Astrocyte (in vitro differentiated cells and primary cell): Measurements from ENCODE around the gene CNTNAP4. TPM values are rescaled to one million over a fixed set of nuclear protein-coding genes. Genes with fewer than 3 reads are reported as not detected.

Experiments
- DNase-seq: peaks from one replicate; pipeline ENCODE4 v3.0.0-alpha.2; 2010; ENCODE audit warnings: low read depth
- FAIRE-seq: peaks from 2 replicates; lab custom pipeline; 2011; peaks lifted over from hg19 to GRCh38; lab: Jason Lieb, UNC
- H2AFZ ChIP-seq: 2 replicates; pipeline ENCODE4 v1.6.0; 2012; ENCODE audit warnings: low read depth, low read length, inconsistent platforms
- H3K27ac ChIP-seq: 2 replicates; pipeline ENCODE4 v1.5.1; 2011; ENCODE audit warnings: low read depth, low read length, inconsistent platforms
- H3K27me3 ChIP-seq: 2 replicates; pipeline ENCODE4 v1.6.0; 2011; ENCODE audit warnings: low read length, inconsistent platforms; ENCODE audit not compliant: insufficient read depth
- H3K36me3 ChIP-seq: 2 replicates; pipeline ENCODE4 v1.5.1; 2011; ENCODE audit warnings: low read length, inconsistent platforms; ENCODE audit not compliant: insufficient read depth
- H3K4me1 ChIP-seq: 2 replicates; pipeline ENCODE4 v1.5.1; 2011; ENCODE audit warnings: low read length, inconsistent platforms; ENCODE audit not compliant: insufficient read depth
- H3K4me2 ChIP-seq: 2 replicates; pipeline ENCODE4 v1.6.0; 2012; ENCODE audit warnings: low read length, inconsistent platforms
- H3K4me3 ChIP-seq: 2 replicates; pipeline ENCODE4 v1.5.1; 2011; ENCODE audit warnings: low read depth, mild to moderate bottlenecking, low read length, inconsistent platforms; ENCODE audit not compliant: insufficient read depth
- H3K79me2 ChIP-seq: 2 replicates; pipeline ENCODE4 v1.6.0; 2012; ENCODE audit warnings: mild to moderate bottlenecking, low read length, inconsistent platforms; ENCODE audit not compliant: insufficient read depth
- H3K9ac ChIP-seq: 2 replicates; pipeline ENCODE4 v1.6.0; 2012; ENCODE audit warnings: mild to moderate bottlenecking, low read length, inconsistent platforms
- H3K9me3 ChIP-seq: 2 replicates; pipeline ENCODE4 v1.5.1; 2012; ENCODE audit warnings: low read depth, mild to moderate bottlenecking, low read length, inconsistent platforms; ENCODE audit not compliant: insufficient read depth
- H4K20me1 ChIP-seq: 2 replicates; pipeline ENCODE4 v1.6.0; 2012; ENCODE audit warnings: low read length, inconsistent platforms; ENCODE audit not compliant: insufficient read depth
- H3K27ac Mint-ChIP-seq: one replicate; pipeline ENCODE4 v1.8.0; 2021; ENCODE audit warnings: mild to moderate bottlenecking, mixed read lengths; ENCODE audit not compliant: unreplicated experiment
- H3K27me3 Mint-ChIP-seq: one replicate; pipeline ENCODE4 v1.8.0; 2021; ENCODE audit warnings: low read depth, mixed read lengths; ENCODE audit not compliant: unreplicated experiment
- H3K36me3 Mint-ChIP-seq: one replicate; pipeline ENCODE4 v1.8.0; 2021; ENCODE audit warnings: low read depth, mixed read lengths; ENCODE audit not compliant: unreplicated experiment
- H3K4me1 Mint-ChIP-seq: one replicate; pipeline ENCODE4 v1.8.0; 2021; ENCODE audit warnings: low read depth, mixed read lengths; ENCODE audit not compliant: unreplicated experiment
- H3K4me3 Mint-ChIP-seq: one replicate; pipeline ENCODE4 v1.8.0; 2021; ENCODE audit warnings: mild to moderate bottlenecking, moderate library complexity, mixed read lengths; ENCODE audit not compliant: unreplicated experiment
- H3K9me3 Mint-ChIP-seq: one replicate; pipeline ENCODE4 v1.8.0; 2021; ENCODE audit warnings: mild to moderate bottlenecking, mixed read lengths; ENCODE audit not compliant: unreplicated experiment
- CTCF ChIP-seq: IDR thresholded peaks from 2 replicates; pipeline ENCODE4 v1.5.1; 2011; ENCODE audit warnings: low read depth, mild to moderate bottlenecking, inconsistent platforms, low read length, moderate library complexity; ENCODE audit not compliant: insufficient read depth
- EZH2 ChIP-seq: IDR thresholded peaks from 2 replicates; pipeline ENCODE4 v1.6.1; 2012; ENCODE audit warnings: mild to moderate bottlenecking, low read length, inconsistent platforms; ENCODE audit not compliant: insufficient read depth
- total RNA-seq: library from RNA; stranded (reverse); gene quantifications from 2 replicates; pipeline ENCODE4 v1.2.1, GENCODE V29; 2021

CNTNAP4 gene
- total RNA-seq, 1 donor from 2014 or later, result not detected

GRCh38 chr16:76574651-76575050 lies 297.4 kb downstream of the CNTNAP4 start:
- H3K27ac ChIP-seq, result no peak overlapping the region
- H4K20me1 ChIP-seq, result no peaks in the 10 kb centered on the region
- Mint-ChIP-seq H3K9me3 (peaks cover 5% of the 10 kb centered on the region), H3K27me3 (no peaks in the 10 kb centered on the region), H3K36me3 (no peaks in the 10 kb centered on the region), H3K4me1 (no peaks in the 10 kb centered on the region), H3K4me3 (no peak overlapping the region), H3K27ac (no peak overlapping the region)
- no peak overlapping the region for H3K4me3 ChIP-seq
- H3K79me2 ChIP-seq, result no peaks in the 10 kb centered on the region
- FAIRE-seq (no peak), DNase-seq (no peak)
- TF ChIP-seq EZH2 (no peak), CTCF (no peak)
- H3K9ac ChIP-seq, result no peak overlapping the region
- no peak overlapping the region for H2AFZ ChIP-seq
- no peaks in the 10 kb centered on the region for H3K4me1 ChIP-seq
- no peaks in the 10 kb centered on the region for H3K9me3 ChIP-seq
- H3K36me3 ChIP-seq, result no peaks in the 10 kb centered on the region
- H3K27me3 ChIP-seq, result no peaks in the 10 kb centered on the region
- H3K4me2 ChIP-seq, result no peak overlapping the region

DNA sequence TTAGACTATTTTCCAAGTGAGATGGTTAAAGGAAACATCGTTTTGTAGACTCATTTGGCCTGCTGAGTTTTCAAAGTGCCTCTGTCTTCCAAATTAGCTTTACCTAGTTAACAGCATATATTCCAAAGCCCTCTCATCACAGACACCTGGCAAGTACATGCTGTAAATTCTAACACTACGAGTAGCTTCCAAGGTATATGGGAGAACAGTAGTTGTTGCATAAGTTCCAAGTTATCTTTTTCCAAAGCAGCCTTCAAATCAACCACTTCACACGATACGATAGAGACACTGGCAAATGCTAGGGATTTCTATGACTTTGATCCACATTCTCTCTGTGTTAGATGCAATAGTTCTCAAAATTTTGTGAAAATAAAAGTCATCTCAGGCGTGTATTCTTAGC lies 299.3 kb downstream of the CNTNAP4 start:
- Histone ChIP-seq H4K20me1 (no peaks in the 10 kb centered on the region), H3K36me3 (no peaks in the 10 kb centered on the region), H3K27me3 (no peaks in the 10 kb centered on the region), H3K9me3 (no peaks in the 10 kb centered on the region), H3K9ac (no peak overlapping the region), H3K4me1 (no peaks in the 10 kb centered on the region), H2AFZ (no peak overlapping the region), H3K27ac (no peak overlapping the region), H3K4me3 (no peak overlapping the region), H3K79me2 (no peaks in the 10 kb centered on the region), H3K4me2 (no peak overlapping the region)
- Mint-ChIP-seq H3K27me3 (no peaks in the 10 kb centered on the region), H3K4me3 (no peak overlapping the region), H3K27ac (no peak overlapping the region), H3K36me3 (no peaks in the 10 kb centered on the region), H3K9me3 (peaks cover 2% of the 10 kb centered on the region), H3K4me1 (no peaks in the 10 kb centered on the region)
- no peak for DNase-seq
- TF ChIP-seq CTCF (no peak), EZH2 (no peak)
- no peak for FAIRE-seq

DNA sequence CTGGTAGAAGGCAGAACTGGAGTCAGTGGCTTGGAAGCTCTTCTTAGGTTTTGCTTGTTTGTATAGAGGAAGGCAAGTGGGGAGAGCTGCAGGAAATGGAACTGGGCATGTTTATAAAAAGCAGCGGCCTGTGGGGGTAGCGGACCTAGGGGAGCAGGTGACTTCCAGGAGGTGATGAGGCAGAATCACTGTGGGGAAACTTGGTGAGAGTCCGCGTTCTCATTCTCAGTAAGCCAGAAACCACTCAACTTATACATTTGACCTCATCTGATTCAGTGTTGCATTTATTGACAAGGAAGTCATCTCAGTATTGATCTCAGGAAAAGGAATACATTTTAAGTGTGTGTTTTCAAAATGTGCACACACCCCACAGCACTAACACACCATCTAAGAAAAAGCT lies 299.8 kb downstream of the CNTNAP4 start:
- no peak overlapping the region for H3K4me2 ChIP-seq
- Mint-ChIP-seq H3K4me3 (no peak overlapping the region), H3K27ac (no peak overlapping the region), H3K9me3 (peaks cover 3% of the 10 kb centered on the region), H3K27me3 (no peaks in the 10 kb centered on the region), H3K36me3 (no peaks in the 10 kb centered on the region), H3K4me1 (no peaks in the 10 kb centered on the region)
- no peaks in the 10 kb centered on the region for H3K9me3 ChIP-seq
- no peaks in the 10 kb centered on the region for H3K79me2 ChIP-seq
- TF ChIP-seq CTCF (no peak), EZH2 (no peak)
- no peak overlapping the region for H3K27ac ChIP-seq
- no peaks in the 10 kb centered on the region for H4K20me1 ChIP-seq
- H3K36me3 ChIP-seq, result no peaks in the 10 kb centered on the region
- H3K9ac ChIP-seq, result no peak overlapping the region
- H3K27me3 ChIP-seq, result no peaks in the 10 kb centered on the region
- no peaks in the 10 kb centered on the region for H3K4me1 ChIP-seq
- DNase-seq (no peak), FAIRE-seq (no peak)
- H2AFZ ChIP-seq, result no peak overlapping the region
- H3K4me3 ChIP-seq, result no peak overlapping the region
